Embryonic facial prominence (tissue), 1 donor: ENCODE data around the gene LDLRAD2.
"Not testable (repeated sequence)": the region's sequence is repeated elsewhere in the genome, so short reads cannot be mapped to it uniquely, and the experiment has no call there.

ENCODE experiments used
- DNase-seq: peaks from one replicate; pipeline ENCODE4 v3.0.0-alpha.2; 2016; ENCODE audit errors: extremely low spot score

The LDLRAD2 gene

GRCh38 chr1:21783679-21784603 is 28.1 kb upstream of the LDLRAD2 start:
- peak; percentile 96 for DNase-seq

- DNase-seq: not testable (repeated sequence)
These were observed 26.3 kb upstream of the LDLRAD2 start for GRCh38 chr1:21785764-21786163.

- no peak for DNase-seq
These were observed 25.4 kb upstream of the LDLRAD2 start for GRCh38 chr1:21786640-21787039.

- DNase-seq: no peak
These were observed 19.0 kb upstream of the LDLRAD2 start for GRCh38 chr1:21793104-21793503.

DNA sequence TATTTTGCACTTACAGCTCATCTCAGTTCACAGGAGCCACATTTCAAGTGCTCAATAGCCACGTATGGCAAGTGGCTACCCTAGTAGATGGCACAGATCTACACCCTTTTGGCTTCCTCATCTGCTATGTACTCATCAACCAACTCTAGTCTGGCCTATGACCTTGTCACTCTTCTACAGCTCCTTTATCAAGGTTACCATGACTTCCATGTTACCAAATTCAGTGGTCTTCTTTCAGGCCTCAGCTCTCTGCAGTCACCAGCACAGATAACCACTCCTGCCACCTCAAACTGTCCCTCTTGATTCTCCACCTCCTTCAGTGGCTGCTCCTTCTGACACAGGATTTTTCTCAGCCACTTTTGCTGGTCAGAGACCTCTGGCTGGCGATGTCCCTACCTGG is 17.4 kb upstream of the LDLRAD2 start:
- no peak for DNase-seq

DNA sequence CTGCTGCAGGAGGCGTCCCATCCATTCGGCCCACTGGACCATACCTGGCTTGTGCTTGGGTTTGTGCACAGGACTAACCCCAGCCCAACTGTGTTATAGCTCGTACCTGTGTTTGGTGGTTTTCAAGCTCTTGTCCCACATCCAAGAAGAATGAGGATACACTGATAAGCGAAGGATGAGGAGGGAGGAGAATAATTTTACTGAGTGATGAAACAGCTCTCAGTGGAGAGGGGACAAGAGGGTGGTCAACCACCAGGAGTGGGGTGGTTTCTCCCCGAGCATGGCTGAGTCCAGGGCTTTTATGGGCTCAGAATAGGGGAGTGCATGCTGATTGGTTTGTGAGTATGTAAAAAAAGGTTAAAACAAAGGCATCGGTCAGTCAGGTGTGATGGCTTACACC is 17.0 kb upstream of the LDLRAD2 start:
- DNase-seq: no peak

- DNase-seq: no peak
These were observed 12.3 kb upstream of the LDLRAD2 start for GRCh38 chr1:21799730-21800129.

DNA sequence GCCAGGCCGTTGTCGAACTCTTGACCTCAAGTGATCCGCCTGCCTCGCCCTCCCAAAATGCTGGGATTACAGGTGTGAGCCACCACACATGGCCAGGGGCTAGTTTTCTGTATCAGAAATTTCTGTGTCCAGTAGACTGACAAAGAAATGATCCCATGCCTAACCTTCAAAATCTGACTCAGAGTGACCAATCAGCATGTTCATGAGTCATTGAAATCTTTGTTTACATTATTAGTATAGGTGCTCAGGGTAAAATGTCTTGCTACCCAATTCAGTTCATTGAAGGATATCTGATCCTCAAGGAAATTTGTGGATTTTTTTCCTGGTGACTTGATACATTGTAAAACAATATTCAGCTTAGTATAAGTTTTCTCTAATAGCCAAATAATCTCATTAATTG is 11.0 kb upstream of the LDLRAD2 start:
- no peak for DNase-seq

DNA sequence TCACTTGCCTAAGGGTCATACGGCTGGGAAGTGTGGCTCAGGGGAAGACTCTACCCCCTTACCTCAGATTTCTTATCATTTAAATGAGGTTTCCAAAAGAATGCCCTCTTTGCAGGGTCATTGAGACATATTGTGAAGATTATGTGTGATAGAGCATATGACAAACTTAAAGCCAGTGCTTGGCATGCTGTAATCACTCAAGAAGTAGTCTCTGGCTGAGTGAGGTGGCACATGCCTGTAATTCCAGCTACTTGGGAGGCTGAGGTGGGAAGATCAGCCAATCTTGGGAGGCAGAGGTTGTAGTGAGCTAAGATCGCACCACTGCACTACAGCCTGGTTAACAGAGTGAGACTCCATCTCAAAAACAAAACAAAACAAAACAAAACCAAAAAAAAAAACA is 7.5 kb upstream of the LDLRAD2 start:
- DNase-seq: no peak

- no peak for DNase-seq
These were observed 1.5 kb downstream of the LDLRAD2 start for GRCh38 chr1:21813542-21813941.

- DNase-seq: no peak
These were observed 2.3 kb downstream of the LDLRAD2 start for GRCh38 chr1:21814241-21814918.

DNA sequence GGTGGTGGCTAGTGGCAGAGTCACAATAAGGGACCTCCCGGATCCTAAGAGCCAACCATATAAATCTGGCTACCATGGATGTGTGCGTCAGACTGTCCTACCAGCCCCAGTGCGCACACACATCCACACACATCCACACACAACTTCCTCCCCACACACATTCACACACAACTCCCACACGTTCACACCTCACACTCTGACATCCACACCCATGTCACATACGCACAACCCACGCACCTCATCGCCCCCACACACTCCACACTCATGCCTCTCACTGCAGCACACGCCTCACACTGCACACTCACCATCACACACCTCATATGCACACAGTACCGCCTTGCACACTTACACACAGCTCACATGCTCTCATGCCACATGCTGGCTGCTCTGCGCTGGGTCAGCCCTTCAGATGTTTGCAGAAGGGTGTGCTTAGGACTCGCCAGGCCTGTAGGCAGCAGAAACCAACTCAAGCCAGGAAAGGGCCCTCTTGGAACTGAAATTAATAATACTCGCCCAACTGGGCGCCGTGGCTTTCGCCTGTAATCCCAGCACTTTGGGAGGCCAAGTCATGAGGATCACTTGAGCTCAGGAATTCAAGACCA is 3.0 kb downstream of the LDLRAD2 start:
- no peak for DNase-seq

DNA sequence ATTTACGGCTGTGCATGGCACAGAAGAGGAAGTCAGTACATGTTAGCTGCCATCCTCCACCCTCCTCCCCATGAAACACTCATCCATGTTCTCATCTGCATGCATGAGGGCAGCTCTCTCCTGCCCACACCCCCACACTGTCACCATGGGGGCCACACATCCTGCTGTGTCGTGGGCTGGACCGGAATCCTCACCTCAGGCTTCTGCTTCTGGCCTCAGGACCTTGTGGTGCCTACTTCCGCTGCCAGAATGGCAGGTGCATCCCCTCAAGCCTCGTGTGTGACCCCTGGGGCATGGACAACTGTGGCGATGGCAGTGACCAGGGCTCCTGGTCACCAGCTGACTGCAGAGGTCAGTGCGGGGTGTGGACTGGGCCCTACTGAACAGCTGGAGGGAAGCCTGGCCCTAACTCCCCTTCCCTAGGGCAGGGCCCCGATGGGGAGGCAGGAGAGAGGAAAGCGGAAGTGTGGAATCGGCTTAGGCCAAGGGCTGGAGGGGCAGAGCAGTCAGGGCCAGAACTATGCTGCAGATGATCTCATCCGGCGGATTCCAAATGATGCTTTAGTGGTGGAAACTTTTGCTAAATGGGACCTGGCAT is 3.8 kb downstream of the LDLRAD2 start:
- no peak for DNase-seq

DNA sequence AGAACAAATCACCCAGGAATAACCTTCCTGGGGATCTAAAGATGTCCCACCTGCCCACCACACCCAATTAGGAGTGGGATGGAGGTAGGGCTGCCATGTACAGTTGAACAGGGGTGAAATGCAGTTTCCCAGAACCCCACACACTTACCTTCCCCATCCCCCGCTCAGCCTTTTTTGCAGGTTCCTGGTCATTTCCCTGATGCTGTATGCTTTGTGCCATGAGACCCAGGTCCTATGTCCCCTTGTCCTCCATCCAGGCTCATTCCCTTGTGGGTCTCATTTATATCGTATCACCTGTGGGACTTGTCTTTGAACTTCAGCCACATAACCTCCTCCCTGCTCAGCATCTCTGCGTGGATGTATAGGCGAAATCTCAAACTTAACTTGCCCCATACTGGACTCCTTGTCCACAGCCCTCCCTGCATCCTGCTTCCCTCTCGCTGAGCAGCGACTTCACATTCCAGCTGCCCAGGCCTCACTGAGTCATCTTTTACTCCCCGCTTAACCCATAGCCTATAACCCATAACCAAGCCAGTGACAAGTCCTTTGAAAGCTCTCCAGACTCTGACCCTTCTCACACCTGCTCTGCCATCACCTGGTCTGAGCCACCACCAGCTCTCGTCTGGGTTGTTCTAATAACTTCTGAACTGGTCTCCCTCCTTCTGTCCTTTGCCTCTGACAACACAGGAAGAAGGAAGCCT is 4.7 kb downstream of the LDLRAD2 start:
- DNase-seq: no peak

GRCh38 chr1:21818656-21819055 is 6.6 kb downstream of the LDLRAD2 start:
- DNase-seq: no peak

DNA sequence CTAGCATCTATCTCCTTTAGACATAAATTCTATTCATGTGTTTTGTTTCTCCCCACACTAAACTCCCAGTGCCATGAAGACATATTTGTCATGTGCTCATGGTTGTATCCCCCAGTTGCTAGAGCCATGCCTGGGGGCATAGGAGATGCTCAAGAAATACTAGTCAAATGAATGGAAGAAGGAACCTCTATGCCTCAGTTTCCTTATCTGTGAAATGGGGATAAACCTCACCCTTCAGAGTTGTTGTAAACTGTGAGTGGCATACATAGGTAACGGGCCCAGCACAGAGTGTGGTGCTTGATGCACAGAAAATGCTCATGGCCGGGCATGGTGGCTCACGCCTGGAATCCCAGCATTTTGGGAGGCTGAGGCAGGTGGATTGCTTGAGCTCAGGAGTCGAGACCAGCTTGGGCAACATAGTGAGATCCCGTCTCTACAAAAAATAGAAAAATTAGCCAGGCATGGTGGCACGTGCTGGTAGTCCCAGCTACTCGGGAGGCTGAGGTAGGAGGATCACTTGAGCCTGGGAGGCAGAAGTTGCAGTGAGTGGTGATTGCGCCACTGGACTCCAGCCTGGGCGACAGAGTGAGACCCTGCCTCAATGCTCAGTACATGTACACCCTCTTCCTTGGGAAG is 8.7 kb downstream of the LDLRAD2 start:
- no peak for DNase-seq

DNA sequence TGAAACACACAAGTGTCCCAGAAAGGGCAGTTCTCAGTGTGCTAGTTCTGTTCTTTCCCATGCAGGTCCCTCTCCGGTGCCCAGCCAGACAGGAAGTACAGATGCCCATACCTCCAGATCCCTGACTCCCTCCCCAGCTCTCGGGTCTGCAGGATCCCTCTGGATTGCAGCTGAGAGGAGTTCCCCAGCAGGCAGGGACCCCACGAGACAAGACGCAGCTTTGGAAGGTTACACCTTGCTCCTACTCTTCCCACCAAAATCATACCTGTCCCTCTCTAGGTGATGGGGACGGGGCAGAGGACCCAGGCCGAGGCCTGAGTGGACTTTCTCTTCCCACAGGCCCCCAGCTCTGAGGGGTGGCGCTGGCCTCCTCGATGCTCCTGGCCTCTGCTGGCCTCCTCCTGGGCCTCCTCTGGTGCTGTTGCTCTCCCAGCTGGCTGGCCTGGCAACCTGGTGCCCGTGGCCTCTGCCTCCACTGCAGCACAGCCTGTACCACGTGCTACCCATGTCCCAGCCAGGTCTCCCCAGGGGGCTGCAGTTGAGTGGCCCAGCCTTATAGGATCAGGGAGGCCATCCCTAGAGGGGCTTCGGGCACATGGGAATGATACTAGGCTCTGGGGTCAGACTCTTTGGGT is 9.4 kb downstream of the LDLRAD2 start:
- DNase-seq: no peak

DNA sequence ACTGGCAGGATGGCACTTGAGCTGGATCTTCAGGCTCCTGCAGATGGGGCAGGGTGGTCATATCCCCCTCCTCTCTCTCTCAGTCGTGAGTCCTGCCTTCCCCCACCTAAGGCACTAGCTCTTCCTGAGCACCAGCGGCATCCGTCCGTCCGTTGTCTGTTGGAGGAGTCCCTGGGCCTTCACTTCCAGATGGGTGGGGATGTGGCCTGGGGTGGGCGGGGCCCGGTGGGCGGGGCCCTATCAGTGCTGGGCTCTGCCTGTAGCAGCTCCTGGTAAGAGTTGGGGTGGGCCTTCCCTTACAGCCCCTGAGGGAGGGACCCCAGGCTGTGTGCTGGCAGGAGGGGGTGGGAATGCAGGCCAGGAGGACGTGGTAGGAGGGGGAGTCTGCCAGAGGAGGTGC is 10.3 kb downstream of the LDLRAD2 start:
- DNase-seq: no peak

DNA sequence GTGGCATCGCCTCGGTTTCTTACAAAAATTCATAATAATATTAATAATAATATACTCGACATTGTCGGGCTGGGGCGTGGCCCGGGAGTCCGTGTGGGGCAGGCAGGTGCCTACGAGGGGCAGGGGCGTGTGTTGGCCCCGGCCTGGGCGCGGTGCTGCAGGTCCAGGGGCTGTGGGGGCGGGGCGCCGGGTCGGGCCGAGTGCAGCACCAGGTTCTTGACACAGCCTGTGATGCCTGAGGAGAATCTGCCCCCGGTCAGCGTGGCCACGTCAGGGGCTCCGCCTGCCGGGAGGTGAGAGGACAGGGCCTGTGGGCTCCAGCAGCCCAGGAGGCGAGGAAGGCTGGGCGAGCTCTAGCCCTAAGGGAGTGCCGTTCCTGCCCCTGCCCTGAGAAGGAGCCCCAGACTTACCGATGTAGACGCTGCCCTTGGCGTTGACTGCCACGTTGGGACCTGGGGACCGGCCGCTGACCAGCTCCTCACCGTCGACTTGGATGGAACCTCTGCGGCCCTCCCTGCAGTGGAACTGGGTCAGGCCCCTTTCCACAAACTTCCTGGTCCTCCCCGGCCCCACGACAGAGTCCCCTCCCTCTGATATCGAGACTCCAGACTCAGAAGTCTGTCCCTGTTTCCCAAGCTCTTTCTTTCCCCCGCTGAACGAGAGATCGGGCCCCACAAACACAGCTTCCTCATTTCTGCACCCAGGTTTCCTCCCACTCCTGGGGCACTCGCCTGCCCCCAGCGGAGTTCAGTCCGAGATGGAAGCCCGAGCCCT is 11.3 kb downstream of the LDLRAD2 start:
- no peak for DNase-seq
